DND-41 (cell line): ENCODE measurements around the gene ADAMTSL5.

Experiments
- EZH2 ChIP-seq: IDR thresholded peaks from 3 replicates; pipeline ENCODE4 v1.6.1; 2012; ENCODE audit warnings: borderline replicate concordance, low read depth, mild to moderate bottlenecking, moderate library complexity, low read length, inconsistent platforms; ENCODE audit not compliant: severe bottlenecking
- TF ChIP-seq, protein P1 (sequence below): IDR thresholded peaks from 2 replicates; pipeline ENCODE4 v1.5.1; 2012; ENCODE audit warnings: borderline replicate concordance, low read length, moderate library complexity, mild to moderate bottlenecking; ENCODE audit not compliant: poor library complexity, severe bottlenecking; ENCODE audit errors: extremely low read depth

DNA sequence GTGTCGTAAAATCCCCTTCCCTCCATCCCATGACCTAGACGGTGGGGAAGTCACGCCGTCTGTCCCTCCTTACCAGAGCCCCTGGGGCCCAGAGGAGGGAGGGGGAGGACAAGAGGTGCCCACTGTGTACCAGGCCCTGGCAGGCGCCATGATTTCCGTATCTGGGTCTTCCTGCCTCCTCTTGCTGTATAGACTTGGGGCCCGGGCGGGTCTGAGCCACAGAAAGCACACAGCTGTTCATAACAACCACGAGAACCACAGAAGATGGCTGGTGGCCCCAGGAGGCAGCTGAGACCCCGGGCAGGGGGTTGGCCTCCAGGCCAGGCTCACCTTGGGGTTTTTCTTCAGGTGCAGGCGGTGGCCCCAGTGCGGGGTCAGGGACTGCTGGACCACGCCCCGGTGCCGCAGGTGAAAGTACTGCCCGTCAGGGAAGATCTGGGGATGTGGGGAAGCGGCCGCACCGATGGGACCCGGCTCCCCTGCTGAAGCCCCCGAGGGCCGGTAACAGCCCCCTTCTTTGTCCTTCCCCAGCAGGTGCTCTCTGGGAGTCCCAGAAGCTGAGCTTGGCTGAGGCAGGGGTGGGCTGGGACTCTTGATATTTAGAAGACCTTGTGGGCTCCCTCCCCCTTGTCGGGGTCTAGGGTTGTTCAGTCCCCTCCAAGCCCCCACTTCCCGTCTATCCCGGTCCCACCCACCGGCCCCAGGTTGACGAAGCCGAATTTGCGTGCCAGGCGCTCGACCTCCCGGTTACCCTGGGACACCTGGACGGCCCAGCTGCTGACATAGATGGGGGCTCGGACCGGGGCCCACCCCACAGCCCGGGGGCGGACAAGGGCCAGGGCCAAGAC, 23.1 kb downstream of the ADAMTSL5 start:
- TF ChIP-seq, protein P1, sequence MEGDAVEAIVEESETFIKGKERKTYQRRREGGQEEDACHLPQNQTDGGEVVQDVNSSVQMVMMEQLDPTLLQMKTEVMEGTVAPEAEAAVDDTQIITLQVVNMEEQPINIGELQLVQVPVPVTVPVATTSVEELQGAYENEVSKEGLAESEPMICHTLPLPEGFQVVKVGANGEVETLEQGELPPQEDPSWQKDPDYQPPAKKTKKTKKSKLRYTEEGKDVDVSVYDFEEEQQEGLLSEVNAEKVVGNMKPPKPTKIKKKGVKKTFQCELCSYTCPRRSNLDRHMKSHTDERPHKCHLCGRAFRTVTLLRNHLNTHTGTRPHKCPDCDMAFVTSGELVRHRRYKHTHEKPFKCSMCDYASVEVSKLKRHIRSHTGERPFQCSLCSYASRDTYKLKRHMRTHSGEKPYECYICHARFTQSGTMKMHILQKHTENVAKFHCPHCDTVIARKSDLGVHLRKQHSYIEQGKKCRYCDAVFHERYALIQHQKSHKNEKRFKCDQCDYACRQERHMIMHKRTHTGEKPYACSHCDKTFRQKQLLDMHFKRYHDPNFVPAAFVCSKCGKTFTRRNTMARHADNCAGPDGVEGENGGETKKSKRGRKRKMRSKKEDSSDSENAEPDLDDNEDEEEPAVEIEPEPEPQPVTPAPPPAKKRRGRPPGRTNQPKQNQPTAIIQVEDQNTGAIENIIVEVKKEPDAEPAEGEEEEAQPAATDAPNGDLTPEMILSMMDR: no peak
- TF ChIP-seq EZH2: no peak
